Measurements from ENCODE around the gene ALAD. TPM values are rescaled to one million over a fixed set of nuclear protein-coding genes. Genes with fewer than 3 reads are reported as not detected.

Gene ALAD
- total and polyA plus RNA-seq, 2 of the 13 experiments (the other 11 are each of a cell fraction or from before 2014, with no cell fraction given) = 21.8 to 30.1 TPM

GRCh38 chr9:113381909-113382411 is 19.1 kb downstream of the ALAD start:
- ATAC-seq (peak; percentile 67), DNase-seq (ENCODE audit: low spot score) (peak; percentile 89), FAIRE-seq (peak; percentile 85)
- 2% methylated on average over 8 of the region's 8 CpGs for WGBS (ENCODE audit: low lambda C conversion rate)
- CTCF ChIA-PET (ENCODE audit: low intra/inter-chr PET ratio, low total read pairs) = no interaction called here
- Histone ChIP-seq H3K79me2 (ENCODE audit: insufficient read depth, low read length) (no peaks in the 10 kb centered on the region), H3K36me3 (replicated peaks in 1 of 2; ENCODE audit: control insufficient read depth in 1 of 2, insufficient read depth in 2 of 2, low read length in 2 of 2) (0 out of 5 replicates have a peak, but pooled peaks cover 0 to 3% of the 10 kb centered on the region in 2 experiments), H3K27me3 (ENCODE audit: control insufficient read depth in 1 of 2, insufficient read depth in 2 of 2, low read length in 2 of 2) (no peaks in the 10 kb centered on the region), H2AFZ (ENCODE audit: low read length) (no peak overlapping the region), H4K20me1 (ENCODE audit: insufficient read depth, low read length) (no peaks in the 10 kb centered on the region), H3K4me2 (ENCODE audit: low read depth, low read length) (peak overlapping the region; percentile 58), H3K9ac (ENCODE audit: insufficient read depth, low read depth, low read length) (peak overlapping the region; percentile 52), H3K27ac (ENCODE audit: extremely low read length, insufficient read depth, low read length) (peak overlapping the region; percentile 87), H3K4me1 (ENCODE audit: insufficient read depth, low read length) (peaks cover 96% of the 10 kb centered on the region), H3K4me3 (replicated peaks in 1 of 3; ENCODE audit: insufficient read depth in 1 of 3, low read depth in 2 of 3, low read length in 3 of 3) (peak overlapping the region in 2 of 3 experiments; percentile 22 to 39; a peak in 3 of 6 replicates), H3K9me3 (ENCODE audit: low read length) (no peaks in the 10 kb centered on the region)
- intact Hi-C loops (cut with micrococcal nuclease; ENCODE audit: unreplicated experiment) (no loop called here), in situ Hi-C loops (cut with HindIII; ENCODE audit: extremely low pct_ligation_motif_present, low pct_unique_long_range_greater_than_20kb) (no loop called here)
- POLR2A ChIA-PET = interaction anchor here (1.8 kb wide), 1 partner anchor 28 kb away, joined by 4 read pairs; the partner anchor contains the start of genes C9orf43 and POLE3
- no TSS peak for BruUV-seq (replicated peaks)
- TF ChIP-seq ARNTL (CRISPR knock-in tag; IDR thresholded peaks at IDR 0.05) = no peak
- no peak for TF ChIP-seq ZNF530 (CRISPR knock-in tag; IDR thresholded peaks at IDR 0.05; ENCODE audit: low read depth)
- TF ChIP-seq ZBTB42 (CRISPR knock-in tag; IDR thresholded peaks at IDR 0.05) = no peak
- TF ChIP-seq ARID4A (CRISPR knock-in tag; IDR thresholded peaks at IDR 0.05; ENCODE audit: borderline replicate concordance) = no peak; the same call in 1 of the 2 replicates
- no peak for TF ChIP-seq DR1 (CRISPR knock-in tag; IDR thresholded peaks at IDR 0.05)
- TF ChIP-seq SMARCC2 (IDR thresholded peaks at IDR 0.05) = no peak
- TF ChIP-seq USF2 (IDR thresholded peaks at IDR 0.05; ENCODE audit: low read depth, low read length) = no peak
- no peak for TF ChIP-seq USF2 (CRISPR knock-in tag; IDR thresholded peaks at IDR 0.05; ENCODE audit: borderline replicate concordance)
- TF ChIP-seq ZSCAN30 (CRISPR knock-in tag; IDR thresholded peaks at IDR 0.05) = no peak
- TF ChIP-seq, protein P1, sequence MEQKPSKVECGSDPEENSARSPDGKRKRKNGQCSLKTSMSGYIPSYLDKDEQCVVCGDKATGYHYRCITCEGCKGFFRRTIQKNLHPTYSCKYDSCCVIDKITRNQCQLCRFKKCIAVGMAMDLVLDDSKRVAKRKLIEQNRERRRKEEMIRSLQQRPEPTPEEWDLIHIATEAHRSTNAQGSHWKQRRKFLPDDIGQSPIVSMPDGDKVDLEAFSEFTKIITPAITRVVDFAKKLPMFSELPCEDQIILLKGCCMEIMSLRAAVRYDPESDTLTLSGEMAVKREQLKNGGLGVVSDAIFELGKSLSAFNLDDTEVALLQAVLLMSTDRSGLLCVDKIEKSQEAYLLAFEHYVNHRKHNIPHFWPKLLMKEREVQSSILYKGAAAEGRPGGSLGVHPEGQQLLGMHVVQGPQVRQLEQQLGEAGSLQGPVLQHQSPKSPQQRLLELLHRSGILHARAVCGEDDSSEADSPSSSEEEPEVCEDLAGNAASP (CRISPR knock-in tag; IDR thresholded peaks at IDR 0.05; ENCODE audit: borderline replicate concordance) = peak; percentile 54; the same call in 1 of the 2 replicates
- TF ChIP-seq, protein P2, sequence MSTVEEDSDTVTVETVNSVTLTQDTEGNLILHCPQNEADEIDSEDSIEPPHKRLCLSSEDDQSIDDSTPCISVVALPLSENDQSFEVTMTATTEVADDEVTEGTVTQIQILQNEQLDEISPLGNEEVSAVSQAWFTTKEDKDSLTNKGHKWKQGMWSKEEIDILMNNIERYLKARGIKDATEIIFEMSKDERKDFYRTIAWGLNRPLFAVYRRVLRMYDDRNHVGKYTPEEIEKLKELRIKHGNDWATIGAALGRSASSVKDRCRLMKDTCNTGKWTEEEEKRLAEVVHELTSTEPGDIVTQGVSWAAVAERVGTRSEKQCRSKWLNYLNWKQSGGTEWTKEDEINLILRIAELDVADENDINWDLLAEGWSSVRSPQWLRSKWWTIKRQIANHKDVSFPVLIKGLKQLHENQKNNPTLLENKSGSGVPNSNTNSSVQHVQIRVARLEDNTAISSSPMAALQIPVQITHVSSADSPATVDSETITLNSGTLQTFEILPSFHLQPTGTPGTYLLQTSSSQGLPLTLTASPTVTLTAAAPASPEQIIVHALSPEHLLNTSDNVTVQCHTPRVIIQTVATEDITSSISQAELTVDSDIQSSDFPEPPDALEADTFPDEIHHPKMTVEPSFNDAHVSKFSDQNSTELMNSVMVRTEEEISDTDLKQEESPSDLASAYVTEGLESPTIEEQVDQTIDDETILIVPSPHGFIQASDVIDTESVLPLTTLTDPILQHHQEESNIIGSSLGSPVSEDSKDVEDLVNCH (CRISPR knock-in tag; IDR thresholded peaks at IDR 0.05) = no peak
- TF ChIP-seq DNMT1 (CRISPR knock-in tag; IDR thresholded peaks at IDR 0.05) = no peak
- TF ChIP-seq POLR2AphosphoS5 (IDR thresholded peaks at IDR 0.05; ENCODE audit: low read depth, low read length) = peak; percentile 21; the same call in 1 of the 2 replicates
- TF ChIP-seq ZBTB1 (CRISPR knock-in tag; IDR thresholded peaks at IDR 0.05; ENCODE audit: borderline replicate concordance) = no peak
- TF ChIP-seq MTF2 (CRISPR knock-in tag; IDR thresholded peaks at IDR 0.05; ENCODE audit: borderline replicate concordance) = no peak

Measured in HepG2 (cell line).